Measurements from ENCODE around the gene NME4.

NME4 gene

GRCh38 chr16:426906-427249, 29.9 kb downstream of the NME4 start:
- TF ChIP-seq REST (IDR thresholded peaks at IDR 0.05; ENCODE audit: insufficient replicate concordance, low read depth) (no peak), POLR2AphosphoS5 (IDR thresholded peaks at IDR 0.05; ENCODE audit: low read depth) (no peak), GABPA (IDR thresholded peaks at IDR 0.05; ENCODE audit: low read depth) (no peak), SPI1 (IDR thresholded peaks at IDR 0.05; ENCODE audit: borderline replicate concordance, low read depth) (no peak)
- TF ChIP-seq, protein P1, sequence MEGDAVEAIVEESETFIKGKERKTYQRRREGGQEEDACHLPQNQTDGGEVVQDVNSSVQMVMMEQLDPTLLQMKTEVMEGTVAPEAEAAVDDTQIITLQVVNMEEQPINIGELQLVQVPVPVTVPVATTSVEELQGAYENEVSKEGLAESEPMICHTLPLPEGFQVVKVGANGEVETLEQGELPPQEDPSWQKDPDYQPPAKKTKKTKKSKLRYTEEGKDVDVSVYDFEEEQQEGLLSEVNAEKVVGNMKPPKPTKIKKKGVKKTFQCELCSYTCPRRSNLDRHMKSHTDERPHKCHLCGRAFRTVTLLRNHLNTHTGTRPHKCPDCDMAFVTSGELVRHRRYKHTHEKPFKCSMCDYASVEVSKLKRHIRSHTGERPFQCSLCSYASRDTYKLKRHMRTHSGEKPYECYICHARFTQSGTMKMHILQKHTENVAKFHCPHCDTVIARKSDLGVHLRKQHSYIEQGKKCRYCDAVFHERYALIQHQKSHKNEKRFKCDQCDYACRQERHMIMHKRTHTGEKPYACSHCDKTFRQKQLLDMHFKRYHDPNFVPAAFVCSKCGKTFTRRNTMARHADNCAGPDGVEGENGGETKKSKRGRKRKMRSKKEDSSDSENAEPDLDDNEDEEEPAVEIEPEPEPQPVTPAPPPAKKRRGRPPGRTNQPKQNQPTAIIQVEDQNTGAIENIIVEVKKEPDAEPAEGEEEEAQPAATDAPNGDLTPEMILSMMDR (IDR thresholded peaks at IDR 0.05; ENCODE audit: insufficient read depth, low read length), result no peak
- H3K27me3 ChIP-seq (ENCODE audit: insufficient read depth, poor library complexity, severe bottlenecking), result peaks cover 11% of the 10 kb centered on the region
- DNase-seq (ENCODE audit: low read depth in 1 of 2, low spot score in 1 of 2), result no peak
- no peak overlapping the region for H3K27ac ChIP-seq (replicated peaks)
- H3K4me3 ChIP-seq (replicated peaks; ENCODE audit: insufficient read depth, low read length), result peak overlapping the region; percentile 60

DNA sequence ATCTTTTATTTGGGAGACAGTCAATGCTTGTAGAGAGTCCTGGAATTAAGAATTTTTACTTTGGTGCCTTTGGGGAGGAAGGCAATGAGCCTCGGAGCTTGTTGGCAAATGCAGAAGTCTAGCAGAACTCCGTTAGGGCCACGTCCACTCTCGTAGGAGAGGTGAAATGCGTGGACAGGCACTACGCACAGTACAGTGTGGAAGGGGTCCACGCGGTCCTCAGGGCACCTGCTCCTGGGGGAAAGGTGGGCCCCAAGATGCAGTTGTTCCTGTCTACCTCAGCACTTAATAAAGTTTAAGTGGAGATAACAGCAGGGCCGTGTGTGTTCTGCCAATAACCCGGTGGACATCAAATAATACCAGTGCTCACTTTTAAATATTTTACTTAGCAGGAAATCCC, 30.3 kb downstream of the NME4 start:
- Histone ChIP-seq H3K4me3 (replicated peaks; ENCODE audit: insufficient read depth, low read length) (no peak overlapping the region), H3K27ac (replicated peaks) (no peak overlapping the region), H3K27me3 (ENCODE audit: insufficient read depth, poor library complexity, severe bottlenecking) (peaks cover 11% of the 10 kb centered on the region)
- DNase-seq (ENCODE audit: low read depth in 1 of 2, low spot score in 1 of 2), result no peak
- TF ChIP-seq POLR2AphosphoS5 (IDR thresholded peaks at IDR 0.05; ENCODE audit: low read depth), result no peak
- TF ChIP-seq GABPA (IDR thresholded peaks at IDR 0.05; ENCODE audit: low read depth), result no peak
- TF ChIP-seq, protein P1 (IDR thresholded peaks at IDR 0.05; ENCODE audit: insufficient read depth, low read length), result no peak
- TF ChIP-seq SPI1 (IDR thresholded peaks at IDR 0.05; ENCODE audit: borderline replicate concordance, low read depth), result no peak
- no peak for TF ChIP-seq REST (IDR thresholded peaks at IDR 0.05; ENCODE audit: insufficient replicate concordance, low read depth)

DNA sequence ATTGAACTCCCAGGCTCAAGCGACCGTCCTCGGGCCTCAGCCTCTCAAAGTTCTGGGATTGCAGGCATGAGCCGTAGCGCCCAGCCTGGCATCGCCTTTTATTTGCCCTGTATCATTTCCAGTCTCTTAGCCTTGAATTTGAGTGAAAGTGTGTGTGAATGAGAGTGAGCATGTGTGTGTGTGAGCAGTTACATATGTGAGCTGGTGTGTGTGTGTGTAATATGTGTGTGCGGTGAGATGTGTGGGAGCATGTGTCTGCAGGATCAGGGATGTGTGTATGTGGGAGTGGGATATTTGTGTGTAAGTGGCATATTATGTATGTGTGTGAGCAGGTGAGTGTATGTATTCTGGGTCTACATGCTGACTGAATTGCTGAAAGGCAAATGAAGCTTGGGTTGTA, 33.9 kb downstream of the NME4 start:
- H3K4me3 ChIP-seq (replicated peaks; ENCODE audit: insufficient read depth, low read length), result no peak overlapping the region
- peaks cover 7% of the 10 kb centered on the region for H3K27me3 ChIP-seq (ENCODE audit: insufficient read depth, poor library complexity, severe bottlenecking)
- no peak for TF ChIP-seq REST (IDR thresholded peaks at IDR 0.05; ENCODE audit: insufficient replicate concordance, low read depth)
- H3K27ac ChIP-seq (replicated peaks), result no peak overlapping the region
- DNase-seq (ENCODE audit: low read depth in 1 of 2, low spot score in 1 of 2), result no peak

DNA sequence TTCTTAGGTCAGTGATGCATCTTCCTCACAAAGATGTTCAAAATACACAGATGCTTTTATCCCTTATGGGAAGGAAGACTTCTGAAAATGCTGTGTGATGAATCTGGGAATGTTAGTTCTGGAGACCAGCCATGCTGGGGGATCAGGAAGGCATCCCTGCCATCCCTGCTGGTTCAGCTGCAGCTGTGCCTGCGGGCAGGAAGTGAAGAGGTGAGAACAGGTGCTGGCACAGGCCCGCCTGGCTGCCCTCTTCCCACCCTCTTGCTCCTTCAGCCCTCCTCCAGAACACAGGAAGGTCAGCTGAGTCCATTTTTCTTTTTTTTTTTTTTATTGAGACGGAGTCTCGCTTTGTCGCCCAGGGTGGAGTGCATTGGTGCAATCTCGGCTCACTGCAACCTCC, 43.6 kb downstream of the NME4 start:
- no peak overlapping the region for H3K27ac ChIP-seq (replicated peaks)
- no peak for TF ChIP-seq POLR2AphosphoS5 (IDR thresholded peaks at IDR 0.05; ENCODE audit: low read depth)
- no peaks in the 10 kb centered on the region for H3K27me3 ChIP-seq (ENCODE audit: insufficient read depth, poor library complexity, severe bottlenecking)
- no peak overlapping the region for H3K4me3 ChIP-seq (replicated peaks; ENCODE audit: insufficient read depth, low read length)
- no peak for DNase-seq (ENCODE audit: low read depth in 1 of 2, low spot score in 1 of 2)

Measured in HL-60 (cell line).